Measurements from ENCODE around the gene ACYP1. TPM values are rescaled to one million over a fixed set of nuclear protein-coding genes. Genes with fewer than 3 reads are reported as not detected.

Gene ACYP1
- total and polyA plus RNA-seq, 2 experiments from 2014 or later, result 7.1 to 19.5 TPM

- H4K20me1 ChIP-seq (ENCODE audit: insufficient read depth, poor library complexity, severe bottlenecking), result no peaks in the 10 kb centered on the region
- H2AFZ ChIP-seq, result no peak overlapping the region
- H3K27ac ChIP-seq, result peak overlapping the region; percentile 24
- H3K9me2 ChIP-seq (replicated peaks; ENCODE audit: insufficient read depth), result no peaks in the 10 kb centered on the region
- peaks cover 24% of the 10 kb centered on the region for H3K79me2 ChIP-seq
- peaks cover 8% of the 10 kb centered on the region for H3K4me1 ChIP-seq (ENCODE audit: insufficient read depth)
- WGBS (ENCODE audit: low lambda C conversion rate, missing lambda C conversion rate), result 100% methylated on average over 2 of the region's 2 CpGs
- H3K27me3 ChIP-seq, result no peaks in the 10 kb centered on the region
- no peaks in the 10 kb centered on the region for H3K9me3 ChIP-seq (ENCODE audit: low read depth)
- no peaks in the 10 kb centered on the region for H3K36me3 ChIP-seq (replicated peaks; ENCODE audit: insufficient read depth, low read depth)
- no peak overlapping the region for H3K4me3 ChIP-seq
- no peak overlapping the region for H3K4me2 ChIP-seq
- TF ChIP-seq EZH2 (IDR thresholded peaks at IDR 0.05; ENCODE audit: borderline replicate concordance), result no peak
- TF ChIP-seq, protein P1, sequence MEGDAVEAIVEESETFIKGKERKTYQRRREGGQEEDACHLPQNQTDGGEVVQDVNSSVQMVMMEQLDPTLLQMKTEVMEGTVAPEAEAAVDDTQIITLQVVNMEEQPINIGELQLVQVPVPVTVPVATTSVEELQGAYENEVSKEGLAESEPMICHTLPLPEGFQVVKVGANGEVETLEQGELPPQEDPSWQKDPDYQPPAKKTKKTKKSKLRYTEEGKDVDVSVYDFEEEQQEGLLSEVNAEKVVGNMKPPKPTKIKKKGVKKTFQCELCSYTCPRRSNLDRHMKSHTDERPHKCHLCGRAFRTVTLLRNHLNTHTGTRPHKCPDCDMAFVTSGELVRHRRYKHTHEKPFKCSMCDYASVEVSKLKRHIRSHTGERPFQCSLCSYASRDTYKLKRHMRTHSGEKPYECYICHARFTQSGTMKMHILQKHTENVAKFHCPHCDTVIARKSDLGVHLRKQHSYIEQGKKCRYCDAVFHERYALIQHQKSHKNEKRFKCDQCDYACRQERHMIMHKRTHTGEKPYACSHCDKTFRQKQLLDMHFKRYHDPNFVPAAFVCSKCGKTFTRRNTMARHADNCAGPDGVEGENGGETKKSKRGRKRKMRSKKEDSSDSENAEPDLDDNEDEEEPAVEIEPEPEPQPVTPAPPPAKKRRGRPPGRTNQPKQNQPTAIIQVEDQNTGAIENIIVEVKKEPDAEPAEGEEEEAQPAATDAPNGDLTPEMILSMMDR (IDR thresholded peaks at IDR 0.05; ENCODE audit: poor library complexity), result no peak
- no peak for TF ChIP-seq EZH2phosphoT487 (IDR thresholded peaks at IDR 0.05; ENCODE audit: low read depth, severe bottlenecking, unreplicated experiment)
- DNase-seq (ENCODE audit: low spot score), result no peak
Measured at GRCh38 chr14:75040959-75041358, 22.9 kb downstream of the ACYP1 start.

DNA sequence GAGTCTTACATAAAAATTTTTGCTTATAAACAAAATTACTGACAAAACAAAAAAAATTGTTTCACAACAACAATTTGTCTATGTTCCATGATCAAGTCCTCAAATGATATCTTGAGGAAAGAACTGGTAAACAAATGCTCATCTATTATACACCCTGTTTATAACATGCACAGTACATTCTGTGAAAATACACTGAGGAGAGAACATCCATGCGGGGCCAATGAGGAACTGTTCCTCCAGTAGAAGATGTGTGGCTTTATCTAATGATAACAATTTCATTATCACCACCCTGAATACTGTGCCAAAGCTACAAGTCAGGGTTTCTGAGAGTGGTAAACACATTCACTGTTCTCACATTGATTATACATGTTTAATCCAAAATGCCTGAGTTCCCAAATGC lies 23.3 kb downstream of the ACYP1 start:
- no peaks in the 10 kb centered on the region for H3K9me3 ChIP-seq (ENCODE audit: low read depth)
- H4K20me1 ChIP-seq (ENCODE audit: insufficient read depth, poor library complexity, severe bottlenecking), result no peaks in the 10 kb centered on the region
- no peak overlapping the region for H2AFZ ChIP-seq
- H3K27me3 ChIP-seq, result no peaks in the 10 kb centered on the region
- H3K9me2 ChIP-seq (replicated peaks; ENCODE audit: insufficient read depth), result no peaks in the 10 kb centered on the region
- 93% methylated on average over 1 of the region's 1 CpG for WGBS (ENCODE audit: low lambda C conversion rate, missing lambda C conversion rate)
- no peaks in the 10 kb centered on the region for H3K36me3 ChIP-seq (replicated peaks; ENCODE audit: insufficient read depth, low read depth)
- no peak overlapping the region for H3K27ac ChIP-seq
- TF ChIP-seq EZH2phosphoT487 (IDR thresholded peaks at IDR 0.05; ENCODE audit: low read depth, severe bottlenecking, unreplicated experiment) (no peak), EZH2 (IDR thresholded peaks at IDR 0.05; ENCODE audit: borderline replicate concordance) (no peak)
- TF ChIP-seq, protein P1 (IDR thresholded peaks at IDR 0.05; ENCODE audit: poor library complexity), result no peak
- H3K4me1 ChIP-seq (ENCODE audit: insufficient read depth), result peaks cover 8% of the 10 kb centered on the region
- H3K4me2 ChIP-seq, result no peak overlapping the region
- H3K4me3 ChIP-seq, result no peak overlapping the region
- peaks cover 20% of the 10 kb centered on the region for H3K79me2 ChIP-seq
- no peak for DNase-seq (ENCODE audit: low spot score)

DNA sequence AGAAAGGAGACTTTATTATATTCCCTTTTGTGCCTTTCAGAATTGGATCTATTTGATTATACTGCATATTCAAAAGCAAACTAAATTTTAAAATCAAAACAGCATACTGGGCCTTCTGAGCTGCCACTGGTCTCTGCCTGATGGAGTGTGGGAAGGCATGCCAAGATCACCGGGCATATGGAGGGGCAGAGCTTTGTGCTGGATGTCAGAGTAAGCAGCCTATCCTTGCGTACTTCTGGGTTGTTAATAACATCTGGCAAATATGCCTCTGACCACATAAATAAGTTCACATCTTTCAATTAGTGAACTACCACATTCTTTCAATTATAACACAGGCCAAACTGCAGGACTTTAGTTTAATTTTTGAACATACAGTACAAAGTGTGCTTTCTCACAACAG lies 30.9 kb downstream of the ACYP1 start:
- Histone ChIP-seq H3K9me3 (ENCODE audit: low read depth) (no peaks in the 10 kb centered on the region), H3K27me3 (no peaks in the 10 kb centered on the region), H3K4me3 (no peak overlapping the region), H3K79me2 (no peaks in the 10 kb centered on the region), H2AFZ (no peak overlapping the region), H3K27ac (no peak overlapping the region), H3K4me2 (no peak overlapping the region), H3K9me2 (replicated peaks; ENCODE audit: insufficient read depth) (no peaks in the 10 kb centered on the region), H3K36me3 (replicated peaks; ENCODE audit: insufficient read depth, low read depth) (no peaks in the 10 kb centered on the region), H4K20me1 (ENCODE audit: insufficient read depth, poor library complexity, severe bottlenecking) (no peaks in the 10 kb centered on the region), H3K4me1 (ENCODE audit: insufficient read depth) (no peaks in the 10 kb centered on the region)
- TF ChIP-seq EZH2 (IDR thresholded peaks at IDR 0.05; ENCODE audit: borderline replicate concordance), result no peak
- no peak for TF ChIP-seq EZH2phosphoT487 (IDR thresholded peaks at IDR 0.05; ENCODE audit: low read depth, severe bottlenecking, unreplicated experiment)
- TF ChIP-seq, protein P1 (IDR thresholded peaks at IDR 0.05; ENCODE audit: poor library complexity), result no peak
- 100% methylated on average over 2 of the region's 2 CpGs for whole genome bisulfite sequencing (ENCODE audit: low lambda C conversion rate, missing lambda C conversion rate)
- DNase-seq (ENCODE audit: low spot score), result no peak

- H3K9me3 ChIP-seq (ENCODE audit: low read depth), result no peaks in the 10 kb centered on the region
- no peak overlapping the region for H3K4me2 ChIP-seq
- TF ChIP-seq EZH2 (IDR thresholded peaks at IDR 0.05; ENCODE audit: borderline replicate concordance) (no peak), EZH2phosphoT487 (IDR thresholded peaks at IDR 0.05; ENCODE audit: low read depth, severe bottlenecking, unreplicated experiment) (no peak)
- TF ChIP-seq, protein P1 (IDR thresholded peaks at IDR 0.05; ENCODE audit: poor library complexity), result no peak
- H2AFZ ChIP-seq, result no peak overlapping the region
- no peaks in the 10 kb centered on the region for H3K27me3 ChIP-seq
- no peaks in the 10 kb centered on the region for H3K9me2 ChIP-seq (replicated peaks; ENCODE audit: insufficient read depth)
- no peaks in the 10 kb centered on the region for H4K20me1 ChIP-seq (ENCODE audit: insufficient read depth, poor library complexity, severe bottlenecking)
- WGBS (ENCODE audit: low lambda C conversion rate, missing lambda C conversion rate), result 0% methylated on average over 1 of the region's 1 CpG
- no peak overlapping the region for H3K4me3 ChIP-seq
- H3K79me2 ChIP-seq, result no peaks in the 10 kb centered on the region
- H3K27ac ChIP-seq, result no peak overlapping the region
- H3K4me1 ChIP-seq (ENCODE audit: insufficient read depth), result no peaks in the 10 kb centered on the region
- DNase-seq (ENCODE audit: low spot score), result no peak
- H3K36me3 ChIP-seq (replicated peaks; ENCODE audit: insufficient read depth, low read depth), result no peaks in the 10 kb centered on the region
Measured at GRCh38 chr14:75030147-75030546, 33.7 kb downstream of the ACYP1 start.

Measured in hepatocyte (in vitro differentiated cells).